Measurements from ENCODE around the gene ANKRD61. TPM values are rescaled to one million over a fixed set of nuclear protein-coding genes. Genes with fewer than 3 reads are reported as not detected.
"Not testable (repeated sequence)": the region's sequence is repeated elsewhere in the genome, so short reads cannot be mapped to it uniquely, and the experiment has no call there.

Gene ANKRD61
- total RNA-seq, 4 donors from 2014 or later = 0.26 TPM; not detected in 3

DNA sequence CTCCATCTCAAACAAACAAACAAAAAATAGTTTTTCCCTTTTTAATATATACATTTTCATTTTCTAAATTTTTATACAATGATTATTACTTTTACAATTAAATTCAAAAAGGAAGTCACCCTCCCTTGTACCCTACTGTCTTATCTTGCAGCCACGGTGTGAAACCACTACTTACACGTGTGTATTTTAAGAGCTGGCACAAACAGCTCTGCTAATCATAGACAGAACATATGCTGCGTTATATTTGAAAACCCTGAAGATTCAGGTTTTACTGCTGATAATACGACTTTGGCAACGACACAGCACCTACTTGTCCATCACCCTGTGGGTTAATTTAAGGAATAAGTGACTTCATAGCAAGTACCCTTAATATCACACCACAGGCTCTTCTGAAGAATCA is 991 bp downstream of the ANKRD61 start:
- no peaks in the 10 kb centered on the region for H3K9me3 ChIP-seq
- peaks cover 10 to 100% (median 25%) of the 10 kb centered on the region in 3 donors for H3K36me3 ChIP-seq
- H3K4me1 ChIP-seq = peaks cover 0 to 3% (median 0%) of the 10 kb centered on the region in 3 donors
- no peak for TF ChIP-seq POLR2A (IDR thresholded peaks at IDR 0.05)
- TF ChIP-seq, protein P1, sequence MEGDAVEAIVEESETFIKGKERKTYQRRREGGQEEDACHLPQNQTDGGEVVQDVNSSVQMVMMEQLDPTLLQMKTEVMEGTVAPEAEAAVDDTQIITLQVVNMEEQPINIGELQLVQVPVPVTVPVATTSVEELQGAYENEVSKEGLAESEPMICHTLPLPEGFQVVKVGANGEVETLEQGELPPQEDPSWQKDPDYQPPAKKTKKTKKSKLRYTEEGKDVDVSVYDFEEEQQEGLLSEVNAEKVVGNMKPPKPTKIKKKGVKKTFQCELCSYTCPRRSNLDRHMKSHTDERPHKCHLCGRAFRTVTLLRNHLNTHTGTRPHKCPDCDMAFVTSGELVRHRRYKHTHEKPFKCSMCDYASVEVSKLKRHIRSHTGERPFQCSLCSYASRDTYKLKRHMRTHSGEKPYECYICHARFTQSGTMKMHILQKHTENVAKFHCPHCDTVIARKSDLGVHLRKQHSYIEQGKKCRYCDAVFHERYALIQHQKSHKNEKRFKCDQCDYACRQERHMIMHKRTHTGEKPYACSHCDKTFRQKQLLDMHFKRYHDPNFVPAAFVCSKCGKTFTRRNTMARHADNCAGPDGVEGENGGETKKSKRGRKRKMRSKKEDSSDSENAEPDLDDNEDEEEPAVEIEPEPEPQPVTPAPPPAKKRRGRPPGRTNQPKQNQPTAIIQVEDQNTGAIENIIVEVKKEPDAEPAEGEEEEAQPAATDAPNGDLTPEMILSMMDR (IDR thresholded peaks at IDR 0.05) = no peak
- WGBS, 2 donors = 80 to 87% methylated on average over 5 of the region's 5 CpGs
- no peaks in the 10 kb centered on the region for H3K27me3 ChIP-seq
- no peak for DNase-seq
- intact Hi-C loops (cut with DNase I) = no loop called here
- no peak overlapping the region for H3K4me3 ChIP-seq
- no peak overlapping the region for H3K27ac ChIP-seq

DNA sequence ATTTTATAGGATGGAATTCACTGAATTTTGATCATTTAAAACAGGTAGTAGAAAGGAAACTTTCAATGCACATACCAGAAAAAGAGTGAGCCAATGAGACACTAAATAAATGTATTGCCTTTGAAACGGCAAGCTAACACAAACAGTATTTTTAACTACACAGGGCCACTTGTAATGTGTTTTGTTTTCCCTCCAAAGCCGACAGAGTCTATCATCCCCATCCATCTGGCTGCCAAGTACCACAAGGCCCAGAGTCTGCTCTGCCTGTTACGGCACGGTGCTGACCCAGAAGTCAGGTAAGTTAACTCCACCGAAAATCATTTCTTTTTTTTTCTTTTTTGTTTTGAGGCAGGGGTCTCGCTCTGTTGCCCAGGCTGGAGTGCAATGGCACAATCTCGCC is 1.5 kb downstream of the ANKRD61 start:
- Histone ChIP-seq H3K9me3 (no peaks in the 10 kb centered on the region), H3K27me3 (no peaks in the 10 kb centered on the region), H3K4me3 (no peak overlapping the region), H3K36me3 (peaks cover 10 to 100% (median 25%) of the 10 kb centered on the region in 3 donors), H3K4me1 (no peaks in the 10 kb centered on the region), H3K27ac (no peak overlapping the region)
- DNase-seq = no peak
- WGBS, 2 donors = 85 to 88% methylated on average over 6 to 7 of the region's 7 CpGs
- TF ChIP-seq, protein P1 (IDR thresholded peaks at IDR 0.05) = no peak
- TF ChIP-seq POLR2A (IDR thresholded peaks at IDR 0.05) = no peak
- intact Hi-C loops (cut with DNase I) = no loop called here

DNA sequence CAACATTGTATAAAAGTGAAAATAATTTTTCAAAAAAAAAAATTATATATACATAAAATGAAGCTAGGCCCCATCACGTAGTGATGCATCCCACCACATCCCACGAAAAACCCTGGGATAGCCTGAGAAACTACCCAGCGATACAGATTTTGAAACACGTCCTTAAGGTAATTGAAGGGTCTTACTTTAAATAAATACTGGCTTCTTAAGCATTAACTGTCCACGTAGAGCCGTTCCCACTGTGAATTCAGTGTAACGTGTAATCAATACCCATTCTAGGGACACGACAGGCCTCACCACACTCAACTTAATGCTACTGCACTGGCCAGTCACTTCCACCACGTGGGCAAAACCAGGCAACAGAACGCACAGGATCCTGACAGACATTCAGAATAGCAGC is 4.0 kb downstream of the ANKRD61 start:
- Histone ChIP-seq H3K27me3 (no peaks in the 10 kb centered on the region), H3K9me3 (no peaks in the 10 kb centered on the region), H3K27ac (no peak overlapping the region), H3K4me1 (no peaks in the 10 kb centered on the region), H3K36me3 (peaks cover 10 to 100% (median 36%) of the 10 kb centered on the region in 3 donors), H3K4me3 (no peak overlapping the region)
- 92 to 93% methylated on average over 9 to 10 of the region's 10 CpGs for WGBS, 2 donors
- intact Hi-C loops (cut with DNase I) = no loop called here
- DNase-seq = no peak
- TF ChIP-seq, protein P1 (IDR thresholded peaks at IDR 0.05) = no peak
- no peak for TF ChIP-seq POLR2A (IDR thresholded peaks at IDR 0.05)

DNA sequence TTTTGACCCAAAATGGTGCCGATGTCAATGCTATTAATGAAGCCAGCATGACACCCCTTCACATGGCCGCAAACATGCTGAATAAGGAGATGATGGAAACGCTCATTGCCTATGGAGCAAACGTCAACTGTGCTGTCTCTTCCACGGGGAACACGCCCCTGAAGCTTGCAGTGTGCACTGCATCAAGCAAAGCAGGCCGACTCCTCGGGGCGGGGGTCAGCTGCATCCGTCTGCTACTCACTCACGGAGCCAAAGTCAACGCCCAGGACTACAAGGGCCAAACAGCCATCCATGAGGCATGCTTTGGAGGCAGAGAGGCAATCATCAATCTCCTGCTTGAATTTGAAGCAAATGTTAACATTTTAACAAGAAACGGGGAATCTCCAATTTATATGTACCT is 4.5 kb downstream of the ANKRD61 start:
- H3K27ac ChIP-seq = no peak overlapping the region
- H3K9me3 ChIP-seq = no peaks in the 10 kb centered on the region
- 85 to 89% methylated on average over 9 of the region's 13 CpGs for WGBS, 2 donors
- H3K4me1 ChIP-seq = no peaks in the 10 kb centered on the region
- no peaks in the 10 kb centered on the region for H3K27me3 ChIP-seq
- DNase-seq = no peak
- peaks cover 15 to 100% (median 39%) of the 10 kb centered on the region in 3 donors for H3K36me3 ChIP-seq
- H3K4me3 ChIP-seq = no peak overlapping the region
- TF ChIP-seq, protein P1 (IDR thresholded peaks at IDR 0.05) = no peak
- no peak for TF ChIP-seq POLR2A (IDR thresholded peaks at IDR 0.05)
- intact Hi-C loops (cut with DNase I) = no loop called here

DNA sequence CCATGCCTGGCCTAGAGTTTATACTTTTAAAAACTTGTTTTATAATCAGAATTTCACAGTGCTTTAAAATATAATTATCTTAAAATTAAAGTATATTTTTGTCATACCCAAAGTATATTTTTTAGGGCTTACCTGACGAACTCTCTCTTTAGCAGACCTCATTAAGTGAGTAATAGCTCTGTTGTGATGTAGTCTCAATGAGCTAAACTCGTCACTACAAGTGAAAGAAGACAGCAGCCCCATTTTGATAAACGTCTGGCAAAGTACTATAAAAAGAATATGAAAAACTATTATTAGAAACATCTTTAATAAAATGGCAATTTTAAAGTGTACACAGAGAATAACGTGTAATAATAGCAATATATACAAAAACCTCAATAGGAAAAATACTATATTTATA is 18.6 kb downstream of the ANKRD61 start:
- no peak overlapping the region for H3K4me3 ChIP-seq
- no peak for DNase-seq

DNA sequence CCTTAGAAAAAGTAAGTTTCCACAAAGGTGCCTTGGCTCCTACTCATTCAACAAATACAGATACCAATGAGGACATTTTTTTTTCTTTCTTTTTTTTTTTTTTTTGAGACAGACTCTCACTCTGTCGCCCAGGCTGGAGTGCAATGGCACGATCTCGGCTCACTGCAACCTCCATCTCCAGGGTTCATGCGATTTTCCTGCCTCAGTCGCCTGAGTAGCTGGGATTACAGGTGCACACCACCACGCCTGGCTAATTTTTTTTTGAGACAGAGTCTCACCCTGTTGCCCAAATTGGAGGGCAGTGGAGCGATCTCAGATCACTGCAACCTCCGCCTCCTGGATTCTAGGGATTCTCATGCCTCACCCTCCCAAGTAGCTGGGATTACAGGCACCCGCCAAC is 20.0 kb downstream of the ANKRD61 start:
- peaks cover 0 to 89% (median 20%) of the 10 kb centered on the region in 3 donors for H3K36me3 ChIP-seq

More for the DNA sequence above, 18.6 kb downstream of the ANKRD61 start:
- Histone ChIP-seq H3K9me3 (no peaks in the 10 kb centered on the region), H3K27ac (no peak overlapping the region), H3K36me3 (peaks cover 0 to 100% (median 27%) of the 10 kb centered on the region in 3 donors), H3K27me3 (no peaks in the 10 kb centered on the region), H3K4me1 (no peaks in the 10 kb centered on the region)
- intact Hi-C loops (cut with DNase I) = no loop called here
- 67 to 69% methylated on average over 4 of the region's 4 CpGs for WGBS, 2 donors
- TF ChIP-seq POLR2A (IDR thresholded peaks at IDR 0.05) = no peak
- TF ChIP-seq, protein P1 (IDR thresholded peaks at IDR 0.05) = no peak

More for the DNA sequence above, 20.0 kb downstream of the ANKRD61 start:
- H3K9me3 ChIP-seq; intact Hi-C loops (cut with DNase I); DNase-seq; H3K4me3 ChIP-seq; H3K27me3 ChIP-seq; H3K4me1 ChIP-seq; H3K27ac ChIP-seq: not testable (repeated sequence)
- 95 to 99% methylated on average over 9 of the region's 9 CpGs for WGBS, 2 donors
